ENCODE results near the gene ENC1.
"Not testable (repeated sequence)": the region's sequence is repeated elsewhere in the genome, so short reads cannot be mapped to it uniquely, and the experiment has no call there.

The ENC1 gene

GRCh38 chr5:74640450-74640953 lies at the start of gene ENC1:
Gene ENC1 (minus strand): TSS chr5:74640728. CDS start chr5:74636485, 4,243 bp downstream.
- peak; percentile 86 to 87 for DNase-seq
- TF ChIP-seq GATA1 (IDR thresholded peaks at IDR 0.05; ENCODE audit: low read depth, low read length) (no peak), POLR2A (IDR thresholded peaks at IDR 0.05; ENCODE audit: low read length) (no peak)

GRCh38 chr5:74686962-74687751 lies 46.6 kb upstream of the ENC1 start:
- TF ChIP-seq POLR2A (IDR thresholded peaks at IDR 0.05; ENCODE audit: low read length) (no peak), GATA1 (IDR thresholded peaks at IDR 0.05; ENCODE audit: low read depth, low read length) (no peak)
- DNase-seq = no peak

- no peak for DNase-seq
- TF ChIP-seq GATA1 (IDR thresholded peaks at IDR 0.05; ENCODE audit: low read depth, low read length) (no peak), POLR2A (IDR thresholded peaks at IDR 0.05; ENCODE audit: low read length) (no peak)
Observed at GRCh38 chr5:74685979-74686631, 45.6 kb upstream of the ENC1 start.

DNA sequence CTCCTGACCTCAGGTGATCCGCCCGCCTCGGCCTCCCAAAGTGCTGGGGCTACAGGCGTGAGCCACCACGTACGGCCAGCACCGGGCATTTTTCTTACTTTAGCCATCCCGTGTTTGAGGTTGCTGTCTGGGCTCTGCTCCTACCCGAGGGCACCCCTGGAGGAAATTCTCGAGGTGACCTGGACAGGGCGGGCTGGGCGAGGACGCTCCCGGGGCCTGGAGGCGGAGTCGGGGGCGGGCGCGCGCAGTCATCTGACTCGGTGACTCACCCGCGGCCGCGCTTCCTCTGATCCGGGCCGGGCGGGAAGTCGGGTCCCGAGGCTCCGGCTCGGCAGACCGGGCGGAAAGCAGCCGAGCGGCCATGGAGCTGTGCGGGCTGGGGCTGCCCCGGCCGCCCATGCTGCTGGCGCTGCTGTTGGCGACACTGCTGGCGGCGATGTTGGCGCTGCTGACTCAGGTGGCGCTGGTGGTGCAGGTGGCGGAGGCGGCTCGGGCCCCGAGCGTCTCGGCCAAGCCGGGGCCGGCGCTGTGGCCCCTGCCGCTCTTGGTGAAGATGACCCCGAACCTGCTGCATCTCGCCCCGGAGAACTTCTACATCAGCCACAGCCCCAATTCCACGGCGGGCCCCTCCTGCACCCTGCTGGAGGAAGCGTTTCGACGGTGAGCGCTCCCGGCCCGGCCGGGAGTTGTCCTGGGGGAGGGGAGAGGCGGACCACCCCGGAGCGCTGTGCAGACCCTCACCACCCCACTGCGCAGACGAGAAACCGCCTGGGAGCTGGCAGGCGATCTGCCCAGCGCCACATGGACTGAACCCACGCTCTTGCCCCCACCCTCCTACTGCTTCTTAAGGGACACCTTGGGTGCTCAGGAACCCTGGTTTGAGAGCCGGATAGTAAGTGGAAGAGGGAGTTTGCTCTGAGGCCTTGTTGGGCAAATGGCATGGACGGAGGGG lies 44.6 kb upstream of the ENC1 start, which contains the start of gene HEXB:
HEXB (plus strand) TSS at position 334 of the 952 bp plus-strand sequence; CDS start at position 362, 28 bp downstream.
- no peak for TF ChIP-seq GATA1 (IDR thresholded peaks at IDR 0.05; ENCODE audit: low read depth, low read length)
- peak; percentile 80 for TF ChIP-seq POLR2A (IDR thresholded peaks at IDR 0.05; ENCODE audit: low read length)
- DNase-seq = peak; percentile 86 to 93

DNA sequence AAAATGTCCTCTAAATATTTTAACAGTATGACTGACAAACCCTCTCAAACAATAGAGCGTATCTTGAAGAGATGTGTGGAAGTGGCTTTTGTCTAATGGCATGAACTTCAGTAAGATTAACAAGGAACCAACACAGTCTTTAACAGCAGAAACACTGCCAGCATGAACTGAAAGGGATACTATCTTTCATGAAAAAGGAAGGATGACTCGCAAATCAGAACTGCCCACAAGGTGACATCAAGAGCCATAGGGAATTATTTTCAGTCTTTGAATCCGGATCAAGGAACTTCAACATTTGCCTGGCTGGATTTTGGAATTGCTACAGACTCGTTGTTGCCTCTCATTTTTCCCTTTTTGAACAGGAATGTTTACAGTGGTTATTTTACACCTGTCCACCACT lies 39.4 kb upstream of the ENC1 start:
- no peak for TF ChIP-seq POLR2A (IDR thresholded peaks at IDR 0.05; ENCODE audit: low read length)
- TF ChIP-seq GATA1 (IDR thresholded peaks at IDR 0.05; ENCODE audit: low read depth, low read length) = no peak
- DNase-seq = no peak

- peak; percentile 2 to 32 for DNase-seq
Observed at GRCh38 chr5:74679300-74679699, 38.8 kb upstream of the ENC1 start.

DNA sequence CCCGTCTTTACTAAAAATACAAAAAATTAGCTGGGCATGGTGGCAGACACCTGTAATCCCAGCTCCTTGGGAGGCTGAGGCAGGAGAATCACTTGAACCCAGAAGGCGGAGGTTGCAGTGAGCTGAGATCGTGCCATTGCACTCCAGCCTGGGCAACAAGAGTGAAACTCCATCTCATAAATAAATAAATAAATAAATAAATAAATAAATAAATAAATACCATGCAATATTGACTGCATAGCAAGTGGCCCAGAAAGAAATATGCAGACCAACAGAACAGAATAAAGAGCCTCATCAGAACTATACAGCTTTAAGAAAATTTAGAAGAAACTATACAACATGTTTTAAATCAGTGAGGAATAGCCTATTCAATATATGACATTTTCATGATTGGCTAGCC lies 37.6 kb upstream of the ENC1 start:
- DNase-seq = not testable (repeated sequence)

DNA sequence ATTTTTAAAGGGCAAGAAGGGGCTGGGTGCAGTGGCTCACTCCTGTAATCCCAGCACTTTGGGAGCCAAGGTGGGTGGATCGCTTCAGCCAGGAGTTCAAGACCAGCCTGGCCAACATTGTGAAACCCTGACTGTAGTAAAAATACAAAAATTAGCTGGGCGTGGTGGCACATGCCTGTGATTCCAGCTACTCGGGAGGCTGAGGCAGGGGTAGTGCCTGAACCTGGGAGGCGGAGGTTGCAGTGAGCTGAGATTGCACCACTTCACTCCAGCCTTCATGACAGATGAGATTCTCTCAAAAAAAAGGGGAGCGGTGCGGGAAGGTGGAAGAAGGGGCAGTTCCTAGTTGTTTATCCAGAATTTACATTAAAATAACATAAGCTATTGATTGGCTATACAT lies 35.9 kb upstream of the ENC1 start:
- not testable (repeated sequence) for DNase-seq

- peak; percentile 35 to 52 for DNase-seq
- TF ChIP-seq GATA1 (IDR thresholded peaks at IDR 0.05; ENCODE audit: low read depth, low read length) = no peak
- no peak for TF ChIP-seq POLR2A (IDR thresholded peaks at IDR 0.05; ENCODE audit: low read length)
Observed at GRCh38 chr5:74673011-74673790, 32.7 kb upstream of the ENC1 start.

DNA sequence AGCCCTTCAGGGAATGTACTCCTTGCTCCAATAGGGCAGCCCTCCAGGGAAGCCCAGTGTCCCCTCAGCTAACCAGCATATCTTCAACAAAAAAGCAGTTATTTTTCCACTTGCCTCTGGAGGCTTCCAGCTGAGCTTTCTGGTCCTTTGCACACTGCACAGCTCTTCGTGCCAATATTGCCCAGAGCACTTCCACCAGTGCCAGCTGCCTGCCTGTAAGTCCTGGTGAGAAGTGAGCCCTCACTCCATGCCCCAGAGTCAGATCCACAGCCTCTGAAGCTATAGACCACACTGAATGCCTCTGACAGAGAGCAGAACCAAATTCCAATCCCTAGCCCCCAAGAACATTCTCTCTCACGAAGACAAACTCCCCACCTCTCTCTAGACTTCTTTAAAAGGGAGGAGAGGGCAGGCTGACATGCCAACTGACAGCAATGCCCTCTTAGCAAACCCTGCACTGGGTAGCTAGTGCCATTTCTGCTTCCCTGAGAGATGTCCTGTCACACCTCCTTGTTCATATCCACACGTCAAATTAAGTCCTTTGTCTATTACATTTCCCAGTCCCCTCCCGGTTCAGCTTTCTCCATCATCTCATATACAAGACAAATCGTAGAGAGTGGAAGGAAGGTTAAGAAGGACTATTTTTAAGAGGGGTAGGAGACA lies 31.8 kb upstream of the ENC1 start:
- no peak for TF ChIP-seq POLR2A (IDR thresholded peaks at IDR 0.05; ENCODE audit: low read length)
- TF ChIP-seq GATA1 (IDR thresholded peaks at IDR 0.05; ENCODE audit: low read depth, low read length) = no peak

DNA sequence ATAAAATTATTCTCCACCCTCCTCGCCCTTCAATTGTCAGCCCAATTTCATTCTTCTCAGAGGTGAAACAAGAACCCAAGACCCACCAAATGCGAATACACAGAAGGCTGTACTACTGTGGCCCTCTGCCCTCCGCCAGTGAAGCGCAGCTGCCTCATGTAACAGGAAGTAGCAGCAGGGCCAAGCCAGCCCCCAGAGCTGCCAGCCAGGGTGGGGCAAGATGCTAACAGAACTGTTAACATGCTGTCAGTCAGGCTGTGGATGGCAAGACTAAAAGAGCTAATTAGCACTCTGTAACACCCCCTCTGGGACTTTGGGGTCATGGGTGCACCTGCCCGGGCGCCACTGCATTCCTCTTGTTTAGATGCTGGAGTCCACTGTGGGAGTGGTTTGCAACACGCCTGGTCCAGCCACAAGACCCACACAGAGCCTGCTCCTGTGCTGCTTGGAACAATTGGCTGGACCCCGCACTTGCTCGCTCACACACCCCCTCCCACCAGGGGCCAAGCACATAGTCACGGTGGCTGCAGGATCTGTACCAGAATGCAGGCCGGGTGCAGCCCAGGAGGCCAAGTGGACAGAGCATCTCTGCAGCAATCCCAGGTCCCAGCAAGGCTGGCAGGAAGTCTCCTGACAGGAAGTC lies 30.0 kb upstream of the ENC1 start:
- DNase-seq = no peak

More for the DNA sequence above, 31.8 kb upstream of the ENC1 start:
- no peak for DNase-seq

GRCh38 chr5:74669821-74670220 lies 29.3 kb upstream of the ENC1 start:
- no peak for DNase-seq
- no peak for TF ChIP-seq GATA1 (IDR thresholded peaks at IDR 0.05; ENCODE audit: low read depth, low read length)
- no peak for TF ChIP-seq POLR2A (IDR thresholded peaks at IDR 0.05; ENCODE audit: low read length)

More for the DNA sequence above, 30.0 kb upstream of the ENC1 start:
- TF ChIP-seq POLR2A (IDR thresholded peaks at IDR 0.05; ENCODE audit: low read length) (no peak), GATA1 (IDR thresholded peaks at IDR 0.05; ENCODE audit: low read depth, low read length) (no peak)
